ENCODE data around the gene HMGCLL1.

HMGCLL1 gene

DNA sequence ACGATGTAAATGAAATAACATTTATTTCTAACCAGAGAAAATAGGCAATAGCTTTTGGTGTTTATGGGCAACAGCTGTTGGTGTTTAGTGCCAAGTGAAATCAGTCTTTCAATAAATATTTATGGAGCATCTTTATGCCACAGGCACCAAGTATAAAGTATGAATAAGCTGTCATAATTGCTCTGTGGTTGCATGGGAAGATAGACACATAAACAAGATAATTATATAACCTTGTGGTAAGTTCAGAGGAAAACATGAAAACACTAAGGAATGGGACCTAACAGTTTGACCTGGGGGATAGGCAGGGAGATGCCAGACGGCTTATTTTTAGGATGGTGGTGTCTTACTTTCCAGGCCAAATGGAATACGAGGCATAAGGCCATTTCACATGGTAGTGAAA, 140.8 kb downstream of the HMGCLL1 start:
- no peak for DNase-seq

DNA sequence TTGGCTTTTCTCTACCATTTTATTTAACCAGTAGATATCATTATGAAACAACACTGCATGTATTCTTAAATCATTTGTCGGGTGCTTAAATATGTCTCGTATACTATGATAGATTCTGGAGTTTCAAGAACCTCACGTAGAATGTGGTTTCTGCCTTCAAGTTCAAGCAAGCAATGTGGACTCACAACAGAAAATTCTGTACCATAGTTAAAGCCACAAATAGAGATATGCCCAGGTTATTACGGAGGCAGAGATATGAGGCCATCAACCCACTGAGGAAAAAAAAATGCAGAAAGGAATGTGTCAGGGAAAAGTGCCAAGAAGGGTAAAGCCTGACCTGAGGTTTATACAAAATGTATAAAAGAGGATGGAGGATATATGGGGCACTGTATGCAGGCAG, 141.9 kb downstream of the HMGCLL1 start:
- no peak for DNase-seq

DNA sequence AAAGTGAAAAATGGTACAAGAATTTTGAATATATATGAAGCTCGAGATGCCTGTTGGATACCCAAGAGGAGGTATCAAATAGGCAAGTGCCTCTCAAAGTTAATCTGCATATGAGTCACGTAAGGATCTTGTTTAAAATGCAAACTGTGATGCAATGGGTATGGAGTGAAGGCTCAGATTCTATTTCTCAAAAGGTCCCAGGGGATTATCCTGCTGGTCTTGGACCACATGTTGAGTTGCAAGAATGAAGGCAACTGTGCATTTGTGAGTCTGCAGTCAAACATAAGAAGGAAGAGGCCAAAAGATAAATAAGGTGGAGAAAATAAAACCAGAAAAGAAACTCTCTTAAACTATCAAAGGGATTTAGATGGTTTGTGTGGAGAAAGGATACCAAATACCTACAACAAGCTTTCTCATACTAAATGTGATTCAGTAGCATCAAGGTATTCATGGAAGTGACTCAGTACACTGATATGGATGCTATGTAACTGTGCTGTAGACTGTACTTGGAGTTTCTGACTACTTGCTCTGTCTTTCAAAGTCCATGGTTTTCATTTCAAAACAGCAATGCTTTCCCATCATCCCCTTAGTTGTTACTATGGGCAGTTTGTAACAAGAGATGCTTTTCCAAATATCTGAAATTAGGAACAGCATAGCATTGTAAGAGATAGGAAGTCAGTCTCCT, 145.4 kb downstream of the HMGCLL1 start:
- DNase-seq, result no peak

DNA sequence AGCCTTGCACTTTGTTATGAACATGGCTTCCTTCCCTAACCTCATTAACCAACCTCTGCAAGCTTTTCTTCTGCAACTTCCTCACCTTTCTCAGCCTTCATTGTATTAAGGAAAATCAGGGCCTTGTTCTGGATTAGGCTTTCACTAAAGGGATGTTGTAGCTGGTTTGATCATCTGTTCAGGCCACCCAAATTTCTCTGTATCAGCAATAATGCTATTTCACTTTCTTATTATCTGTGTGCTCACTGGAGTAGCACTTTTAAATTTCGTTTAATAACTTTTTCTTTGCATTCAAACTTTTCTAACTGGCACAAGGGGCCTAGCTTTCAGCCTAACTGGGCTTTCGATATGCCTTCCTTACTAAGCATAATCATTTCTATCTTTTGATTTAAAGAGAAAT, 155.1 kb downstream of the HMGCLL1 start:
- DNase-seq, result no peak

DNA sequence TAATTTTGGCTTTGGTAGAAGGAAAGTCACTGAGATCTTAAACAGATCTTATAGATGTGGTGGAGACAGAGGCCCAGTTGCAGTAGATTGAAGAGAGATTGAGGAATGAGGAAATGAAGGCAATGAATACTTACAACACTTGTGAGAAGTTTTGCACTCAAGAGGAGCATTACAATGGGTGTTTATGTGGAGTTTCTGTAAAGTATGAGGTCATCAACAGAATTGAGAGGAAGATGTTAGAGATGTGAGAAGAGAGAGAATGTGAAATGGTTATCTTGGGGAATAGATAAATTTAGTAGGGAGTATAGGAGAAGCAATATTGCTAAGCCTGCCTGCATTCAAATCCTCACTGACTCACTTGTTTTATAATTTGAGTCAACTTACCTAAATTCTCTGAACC, 168.3 kb downstream of the HMGCLL1 start:
- DNase-seq, result no peak

DNA sequence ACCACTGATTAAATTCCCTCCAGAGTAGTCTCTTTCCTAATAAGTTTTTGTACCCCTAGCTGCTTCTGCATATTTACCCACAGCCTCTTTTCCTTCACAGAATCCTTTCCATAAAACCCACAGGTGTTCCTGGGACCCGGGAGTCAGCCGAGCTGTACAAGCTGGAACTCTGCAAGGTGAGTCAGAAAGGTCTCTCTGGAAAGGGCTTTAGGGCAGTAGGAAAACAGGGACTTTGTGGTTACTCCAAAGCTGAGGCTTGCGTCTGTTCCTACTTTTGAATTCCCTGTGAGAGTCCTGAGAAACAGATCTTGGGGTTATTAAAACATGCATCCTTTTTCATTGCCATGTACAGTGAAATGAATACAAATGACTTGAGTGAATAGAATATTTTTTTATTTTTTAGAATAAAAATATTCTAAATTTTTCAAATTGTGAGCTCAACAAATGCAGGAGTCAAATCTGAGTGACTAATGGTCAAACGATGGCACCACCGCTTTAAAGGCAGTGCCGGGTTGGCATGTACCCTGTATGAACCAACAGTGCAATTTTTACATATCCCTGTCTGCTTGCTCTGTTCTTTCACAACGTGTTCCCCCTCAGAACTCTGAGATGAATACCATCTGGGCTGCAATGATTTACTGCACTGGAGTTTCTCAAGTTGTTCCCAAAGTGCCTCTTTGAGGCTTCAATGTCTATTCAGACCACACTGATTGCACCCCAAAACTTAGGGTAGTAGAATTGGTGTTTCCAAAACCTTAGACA, 173.3 kb downstream of the HMGCLL1 start:
- no peak for DNase-seq

DNA sequence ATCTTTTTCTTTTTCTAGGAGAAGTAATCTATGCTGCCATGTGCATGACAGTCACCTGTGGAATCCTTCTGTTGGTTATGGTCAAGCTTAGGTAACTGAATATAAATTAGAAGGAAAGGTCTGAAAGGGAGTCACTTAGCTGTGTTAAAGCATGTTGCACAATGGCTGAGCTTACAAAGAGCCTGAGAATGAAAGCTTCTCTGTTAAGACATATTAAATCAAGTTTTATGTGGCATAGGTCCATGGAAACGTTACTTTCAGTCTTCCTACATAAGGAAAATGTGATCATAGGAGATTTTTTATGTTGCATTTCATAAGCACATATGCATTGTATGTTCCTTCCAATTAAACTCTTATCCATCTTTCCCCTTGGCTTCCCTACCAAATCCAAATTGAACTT, 179.6 kb downstream of the HMGCLL1 start:
- DNase-seq, result no peak

DNA sequence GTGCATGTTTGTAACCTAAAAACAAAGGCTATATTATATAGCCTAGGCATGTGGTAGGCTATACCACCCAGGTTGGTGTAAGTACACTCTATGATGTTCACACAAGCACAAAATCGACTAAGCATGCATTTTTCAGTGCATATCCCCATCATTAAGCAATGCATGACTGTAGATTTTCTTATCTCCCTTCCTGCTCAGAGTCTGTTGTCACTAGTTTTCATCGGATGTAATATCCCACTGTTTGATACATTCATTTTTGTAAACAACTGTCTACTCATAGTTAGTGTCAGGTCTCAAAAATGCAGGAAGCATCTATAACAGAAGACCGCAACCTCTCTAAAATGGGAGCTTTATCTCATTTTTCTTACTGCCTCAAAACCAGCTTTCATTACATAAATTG, 181.0 kb downstream of the HMGCLL1 start:
- no peak for DNase-seq

DNA sequence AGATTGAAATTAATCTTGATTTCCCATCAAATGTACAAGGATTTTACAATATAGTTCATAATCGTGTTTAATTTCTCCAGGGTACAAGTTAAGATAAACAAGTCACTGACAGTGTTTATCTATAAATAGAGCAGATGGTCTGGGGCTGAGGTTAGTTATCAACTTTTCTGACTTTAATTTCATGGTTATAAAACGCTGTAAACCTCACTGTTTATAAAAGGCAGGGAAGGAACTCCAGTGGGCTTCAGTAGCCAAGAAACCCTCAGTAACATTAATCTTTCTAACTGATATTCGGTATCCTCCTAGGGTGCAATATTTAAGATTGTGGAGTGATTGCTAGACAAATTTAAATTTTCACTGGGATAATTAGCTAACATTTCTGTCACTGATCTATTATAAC, 183.1 kb downstream of the HMGCLL1 start:
- no peak for DNase-seq

DNA sequence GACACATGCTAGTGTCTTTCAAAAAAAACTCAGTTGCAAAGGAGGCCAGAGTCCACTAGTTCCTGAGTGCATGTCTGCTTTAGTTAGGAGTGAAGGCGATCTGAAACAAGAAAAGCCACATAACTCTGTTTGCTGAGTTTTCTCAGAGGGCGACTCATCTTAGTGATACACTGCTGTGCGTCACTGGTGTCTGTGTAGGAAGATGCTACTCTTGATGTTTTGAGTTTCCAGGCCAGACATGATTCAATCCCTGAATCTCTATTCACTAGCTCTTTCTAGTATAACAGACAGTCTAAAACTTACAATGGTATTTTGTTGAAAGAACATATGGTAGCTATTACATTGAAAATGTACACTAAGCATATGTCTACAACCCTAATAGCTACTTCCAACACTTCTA, 190.8 kb downstream of the HMGCLL1 start:
- DNase-seq, result no peak
